Mesendoderm (in vitro differentiated cells): ENCODE measurements around the gene DPPA2.

Source experiments
- DNase-seq: peaks from one replicate; pipeline ENCODE4 v3.0.0; 2013
- H2AK5ac ChIP-seq: 2 replicates; pipeline ENCODE4 v1.6.1; 2013; ENCODE audit warnings: low read length, inconsistent platforms
- H2BK120ac ChIP-seq: 2 replicates; pipeline ENCODE4 v1.6.1; 2013; ENCODE audit warnings: low read depth, mild to moderate bottlenecking, low read length, moderate library complexity, mixed read lengths
- H2BK15ac ChIP-seq: replicated peaks from 2 replicates; pipeline ENCODE4 v1.6.1; 2013; ENCODE audit warnings: low read depth, mild to moderate bottlenecking, moderate library complexity
- H2BK5ac ChIP-seq: 2 replicates; pipeline ENCODE4 v1.6.1; 2013; ENCODE audit warnings: low read length, inconsistent platforms
- H3K18ac ChIP-seq: 2 replicates; pipeline ENCODE4 v1.6.1; 2013; ENCODE audit warnings: mild to moderate bottlenecking, low read length, mixed read lengths
- H3K23ac ChIP-seq: one replicate; pipeline ENCODE4 v1.6.1; 2013; ENCODE audit warnings: low read length
- H3K27ac ChIP-seq: 2 replicates; pipeline ENCODE4 v1.5.1; 2013; ENCODE audit warnings: low read depth, mild to moderate bottlenecking, inconsistent platforms, low read length, moderate library complexity
- H3K27me3 ChIP-seq: 2 replicates; pipeline ENCODE4 v1.6.1; 2013; ENCODE audit warnings: low read length, control low read depth, mild to moderate bottlenecking, inconsistent platforms; ENCODE audit not compliant: insufficient read depth, poor library complexity
- H3K36me3 ChIP-seq: 2 replicates; pipeline ENCODE4 v1.6.1; 2013; ENCODE audit warnings: low read length, inconsistent platforms; ENCODE audit not compliant: control insufficient read depth, insufficient read depth
- H3K4ac ChIP-seq: one replicate; pipeline ENCODE4 v1.6.1; 2013; ENCODE audit warnings: low read depth, mild to moderate bottlenecking, low read length, moderate library complexity
- H3K4me1 ChIP-seq: 2 replicates; pipeline ENCODE4 v1.6.1; 2013; ENCODE audit warnings: low read depth, low read length, inconsistent platforms; ENCODE audit not compliant: control insufficient read depth
- H3K4me2 ChIP-seq: 2 replicates; pipeline ENCODE4 v1.6.1; 2013; ENCODE audit warnings: low read length
- H3K4me3 ChIP-seq: 2 replicates; pipeline ENCODE4 v1.5.1; 2013; ENCODE audit warnings: mild to moderate bottlenecking, low read length
- H3K56ac ChIP-seq: one replicate; pipeline ENCODE4 v1.6.1; 2013; ENCODE audit warnings: low read length
- H3K79me1 ChIP-seq: 2 replicates; pipeline ENCODE4 v1.6.1; 2013; ENCODE audit warnings: low read length, inconsistent platforms
- H3K79me2 ChIP-seq: 2 replicates; pipeline ENCODE4 v1.6.1; 2013; ENCODE audit warnings: mild to moderate bottlenecking, low read length; ENCODE audit not compliant: control insufficient read depth, insufficient read depth
- H3K9ac ChIP-seq: 2 replicates; pipeline ENCODE4 v1.6.1; 2013; ENCODE audit warnings: low read length, inconsistent platforms
- H4K5ac ChIP-seq: one replicate; pipeline ENCODE4 v1.6.1; 2013; ENCODE audit warnings: low read length
- H4K8ac ChIP-seq: one replicate; pipeline ENCODE4 v1.6.1; 2013; ENCODE audit warnings: low read depth, mild to moderate bottlenecking, control low read depth, low read length, moderate library complexity
- WGBS: extraction: QIAGEN DNeasy Blood & Tissue Kit; methylation state at CpG from one replicate; pipeline ENCODE4 v1.1.7; 2013; ENCODE audit warnings: low lambda C conversion rate, missing lambda C conversion rate; ENCODE audit not compliant: insufficient coverage; ENCODE audit errors: extremely low coverage; 5-methylcytosine and 5-hydroxymethylcytosine counted together

The DPPA2 gene

GRCh38 chr3:109336291-109336861 is 20.1 kb upstream of the DPPA2 start:
- Histone ChIP-seq H3K4me3 (peak overlapping the region; percentile 81), H4K8ac (no peak overlapping the region), H3K79me1 (peaks cover 7% of the 10 kb centered on the region), H3K4ac (peak overlapping the region; percentile 89), H3K79me2 (peaks cover 55% of the 10 kb centered on the region), H2BK120ac (no peak overlapping the region), H2AK5ac (peak overlapping the region; percentile 4), H3K18ac (peak overlapping the region; percentile 62), H3K27ac (peak overlapping the region; percentile 84), H3K23ac (no peak overlapping the region), H3K9ac (peak overlapping the region; percentile 86), H2BK5ac (no peak overlapping the region), H4K5ac (no peak overlapping the region), H3K56ac (peak overlapping the region; percentile 86), H3K27me3 (no peaks in the 10 kb centered on the region), H3K36me3 (peaks cover 18% of the 10 kb centered on the region), H3K4me2 (peak overlapping the region; percentile 29), H2BK15ac (no peak overlapping the region), H3K4me1 (peaks cover 10% of the 10 kb centered on the region)
- WGBS: no CpG with 5 or more reads among the region's 17 CpGs
- DNase-seq: peak; percentile 79

DNA sequence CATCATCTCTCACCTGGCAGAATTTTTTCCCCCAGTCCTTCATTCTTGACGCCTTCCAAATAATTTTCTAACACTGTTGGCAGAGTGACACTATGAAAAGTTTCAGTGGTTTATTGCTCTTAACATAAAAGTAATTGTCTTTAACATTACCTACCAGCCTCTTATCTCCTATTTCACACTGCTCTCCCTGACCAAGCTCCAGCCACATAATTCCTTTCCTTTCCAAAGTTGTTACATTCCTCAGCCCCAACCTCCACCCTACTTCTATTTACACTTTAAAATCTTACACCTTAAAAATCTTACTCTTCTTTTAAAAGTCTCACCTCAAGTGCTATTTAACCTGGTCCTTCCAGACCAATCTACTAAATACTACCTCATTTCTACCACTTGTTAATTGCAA is 18.3 kb upstream of the DPPA2 start:
- peak; percentile 79 for DNase-seq
- Histone ChIP-seq H4K5ac (no peak overlapping the region), H3K4me3 (no peak overlapping the region)

DNA sequence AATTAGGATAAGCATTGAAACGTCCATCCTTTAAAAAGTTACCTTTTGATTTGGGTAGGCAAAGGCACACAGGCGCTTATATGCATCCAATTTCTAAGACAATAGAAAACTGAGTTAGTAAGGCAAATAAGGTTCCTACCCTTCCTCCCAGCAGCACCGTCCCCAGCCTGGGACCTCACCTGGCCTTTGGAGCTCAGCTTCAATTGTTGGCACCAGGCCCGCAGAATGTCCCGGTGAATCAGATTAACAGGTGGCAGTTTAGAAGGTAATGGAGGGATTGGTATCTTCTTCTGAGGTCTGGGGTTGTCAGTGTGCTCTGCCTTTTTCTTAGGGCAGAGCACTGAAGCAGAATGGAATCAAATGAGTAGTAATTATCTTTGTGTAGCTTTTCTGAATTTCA is 15.4 kb upstream of the DPPA2 start:
- no peak for DNase-seq
- H3K56ac ChIP-seq: peak overlapping the region; percentile 25
- H3K79me1 ChIP-seq: peaks cover 9% of the 10 kb centered on the region

More for the DNA sequence above, 18.3 kb upstream of the DPPA2 start:
- peaks cover 58% of the 10 kb centered on the region for H3K79me2 ChIP-seq
- H3K9ac ChIP-seq: peak overlapping the region; percentile 81
- peaks cover 7% of the 10 kb centered on the region for H3K79me1 ChIP-seq
- H3K56ac ChIP-seq: no peak overlapping the region
- H2BK15ac ChIP-seq: no peak overlapping the region
- H3K27me3 ChIP-seq: no peaks in the 10 kb centered on the region
- H3K27ac ChIP-seq: peak overlapping the region; percentile 3
- H3K23ac ChIP-seq: no peak overlapping the region
- no peak overlapping the region for H2BK120ac ChIP-seq
- H2AK5ac ChIP-seq: no peak overlapping the region
- H3K4ac ChIP-seq: no peak overlapping the region
- peaks cover 22% of the 10 kb centered on the region for H3K36me3 ChIP-seq
- no peak overlapping the region for H4K8ac ChIP-seq
- H2BK5ac ChIP-seq: no peak overlapping the region
- peak overlapping the region; percentile 88 for H3K4me2 ChIP-seq
- WGBS: no CpG with 5 or more reads among the region's 1 CpG
- H3K18ac ChIP-seq: no peak overlapping the region
- H3K4me1 ChIP-seq: peaks cover 10% of the 10 kb centered on the region

DNA sequence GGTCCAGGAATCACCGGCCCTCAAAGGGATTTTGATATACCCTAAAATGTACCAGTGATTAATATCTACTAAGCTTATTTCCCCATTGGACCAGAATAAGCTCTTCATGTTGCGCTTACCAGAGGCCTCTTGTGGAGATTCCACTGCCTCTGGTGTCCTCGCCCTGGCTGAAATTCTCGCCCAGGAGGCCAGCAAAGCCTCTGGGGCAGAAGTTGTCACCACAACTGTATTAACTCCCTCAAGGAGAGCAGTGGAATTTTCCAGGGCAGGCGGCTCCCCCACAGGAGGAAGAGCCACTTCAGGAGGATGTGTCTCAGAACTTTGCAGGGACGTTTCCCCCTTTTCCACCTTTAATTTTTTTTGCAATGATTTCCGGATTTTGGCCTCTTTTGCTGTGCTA is 14.1 kb upstream of the DPPA2 start:
- Histone ChIP-seq H3K36me3 (peaks cover 34% of the 10 kb centered on the region), H4K8ac (no peak overlapping the region)
- peak; percentile 49 for DNase-seq

More for the DNA sequence above, 15.4 kb upstream of the DPPA2 start:
- H3K36me3 ChIP-seq: peaks cover 34% of the 10 kb centered on the region
- no peak overlapping the region for H2BK15ac ChIP-seq
- H3K79me2 ChIP-seq: peaks cover 55% of the 10 kb centered on the region
- H3K27ac ChIP-seq: no peak overlapping the region
- no peak overlapping the region for H3K4me3 ChIP-seq
- no peaks in the 10 kb centered on the region for H3K27me3 ChIP-seq
- peak overlapping the region; percentile 7 for H3K9ac ChIP-seq
- H2BK5ac ChIP-seq: no peak overlapping the region
- no peak overlapping the region for H3K4me2 ChIP-seq
- no peak overlapping the region for H2AK5ac ChIP-seq
- H2BK120ac ChIP-seq: no peak overlapping the region
- H3K23ac ChIP-seq: no peak overlapping the region
- no CpG with 5 or more reads among the region's 5 CpGs for WGBS
- no peak overlapping the region for H4K5ac ChIP-seq
- H3K18ac ChIP-seq: no peak overlapping the region
- H3K4ac ChIP-seq: no peak overlapping the region
- H4K8ac ChIP-seq: no peak overlapping the region
- H3K4me1 ChIP-seq: peaks cover 10% of the 10 kb centered on the region

DNA sequence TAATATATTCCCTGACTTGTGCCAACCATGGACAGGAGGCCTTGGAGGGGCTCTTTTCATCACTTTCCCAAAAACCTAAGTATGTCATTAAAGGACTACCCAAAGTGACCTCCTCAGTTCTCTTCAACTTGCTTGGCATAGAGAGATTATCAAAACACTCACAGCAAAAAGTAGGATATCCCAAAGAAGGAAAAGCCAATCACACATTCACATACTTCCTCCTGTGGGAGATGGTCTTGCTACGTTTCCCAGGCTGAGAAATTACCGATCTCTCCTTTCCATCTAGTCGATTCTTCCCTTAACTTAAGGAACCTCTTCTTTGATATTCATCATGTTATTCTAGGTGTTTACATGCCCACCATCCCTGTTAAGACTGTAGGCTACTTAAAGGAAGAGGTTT is 11.9 kb upstream of the DPPA2 start:
- no peak overlapping the region for H3K23ac ChIP-seq
- H3K4ac ChIP-seq: no peak overlapping the region
- H3K36me3 ChIP-seq: peaks cover 29% of the 10 kb centered on the region
- no peak overlapping the region for H4K8ac ChIP-seq
- H3K79me2 ChIP-seq: peaks cover 21% of the 10 kb centered on the region
- no peak overlapping the region for H3K18ac ChIP-seq
- H3K4me3 ChIP-seq: no peak overlapping the region
- no peak overlapping the region for H2BK15ac ChIP-seq
- H2AK5ac ChIP-seq: no peak overlapping the region
- H3K79me1 ChIP-seq: peaks cover 9% of the 10 kb centered on the region
- H2BK5ac ChIP-seq: no peak overlapping the region
- peaks cover 4% of the 10 kb centered on the region for H3K4me1 ChIP-seq
- no peak overlapping the region for H2BK120ac ChIP-seq
- H3K4me2 ChIP-seq: no peak overlapping the region
- H3K27ac ChIP-seq: no peak overlapping the region
- no peaks in the 10 kb centered on the region for H3K27me3 ChIP-seq
- H3K56ac ChIP-seq: no peak overlapping the region
- no peak overlapping the region for H4K5ac ChIP-seq
- H3K9ac ChIP-seq: no peak overlapping the region
- no CpG with 5 or more reads among the region's 3 CpGs for whole genome bisulfite sequencing
- DNase-seq: no peak

More for the DNA sequence above, 14.1 kb upstream of the DPPA2 start:
- Histone ChIP-seq H3K56ac (no peak overlapping the region), H3K4me2 (no peak overlapping the region), H4K5ac (no peak overlapping the region), H2BK15ac (no peak overlapping the region), H2BK120ac (no peak overlapping the region), H3K23ac (no peak overlapping the region), H3K79me2 (peaks cover 43% of the 10 kb centered on the region), H2BK5ac (no peak overlapping the region), H3K27ac (no peak overlapping the region), H2AK5ac (no peak overlapping the region), H3K18ac (no peak overlapping the region), H3K4ac (no peak overlapping the region), H3K9ac (no peak overlapping the region), H3K4me1 (peaks cover 10% of the 10 kb centered on the region), H3K27me3 (no peaks in the 10 kb centered on the region), H3K79me1 (peaks cover 9% of the 10 kb centered on the region), H3K4me3 (no peak overlapping the region)
- no CpG with 5 or more reads among the region's 7 CpGs for WGBS

DNA sequence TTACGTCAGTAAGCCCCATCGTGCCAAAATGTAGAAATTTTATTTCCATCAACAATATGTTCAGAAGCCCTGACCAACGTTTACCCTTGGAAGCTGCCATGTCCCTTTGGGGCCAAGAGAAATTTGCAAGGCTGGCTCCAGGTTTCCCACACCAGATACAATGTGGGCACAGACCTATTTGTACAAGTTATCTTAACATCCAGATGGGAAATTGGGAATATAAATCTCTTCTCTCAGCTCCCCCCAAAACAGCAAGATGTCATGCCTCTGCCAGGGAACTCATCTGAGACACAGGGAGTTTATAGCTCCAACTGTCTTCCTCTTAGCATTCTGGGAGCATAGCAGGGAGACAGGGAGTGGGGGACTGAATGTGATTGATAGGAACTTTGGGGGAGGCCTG is 9.3 kb upstream of the DPPA2 start:
- H2AK5ac ChIP-seq: no peak overlapping the region
- no peaks in the 10 kb centered on the region for H3K4me1 ChIP-seq
- no peak overlapping the region for H3K4me2 ChIP-seq
- H3K9ac ChIP-seq: no peak overlapping the region
- WGBS: no CpG with 5 or more reads among the region's 3 CpGs
- no peak overlapping the region for H2BK15ac ChIP-seq
- H4K8ac ChIP-seq: no peak overlapping the region
- peaks cover 2% of the 10 kb centered on the region for H3K79me1 ChIP-seq
- no peak overlapping the region for H3K4me3 ChIP-seq
- no peak overlapping the region for H4K5ac ChIP-seq
- DNase-seq: no peak
- no peaks in the 10 kb centered on the region for H3K27me3 ChIP-seq
- no peak overlapping the region for H3K56ac ChIP-seq
- no peak overlapping the region for H3K27ac ChIP-seq
- no peak overlapping the region for H2BK120ac ChIP-seq
- H3K79me2 ChIP-seq: peaks cover 5% of the 10 kb centered on the region
- no peak overlapping the region for H3K4ac ChIP-seq
- H3K36me3 ChIP-seq: peaks cover 15% of the 10 kb centered on the region
- H2BK5ac ChIP-seq: no peak overlapping the region
- no peak overlapping the region for H3K23ac ChIP-seq
- H3K18ac ChIP-seq: no peak overlapping the region
